ENCODE data around the gene OR2V1. TPM values are rescaled to one million over a fixed set of nuclear protein-coding genes. Genes with fewer than 3 reads are reported as not detected.

The OR2V1 gene
- total RNA-seq, 4 donors from 2014 or later, result not detected

- Histone ChIP-seq H3K27ac (no peak overlapping the region), H3K27me3 (peaks cover 16% of the 10 kb centered on the region), H3K4me1 (peaks cover 3% of the 10 kb centered on the region), H3K9me3 (no peaks in the 10 kb centered on the region), H3K4me3 (no peak overlapping the region), H3K36me3 (no peaks in the 10 kb centered on the region)
- DNase-seq (ENCODE audit: low spot score in 2 of 2), result no peak
- TF ChIP-seq EP300 (IDR thresholded peaks at IDR 0.05), result no peak
- no peak for TF ChIP-seq CTCF (IDR thresholded peaks at IDR 0.05)
- TF ChIP-seq POLR2AphosphoS5 (IDR thresholded peaks at IDR 0.05), result no peak
- TF ChIP-seq POLR2A (IDR thresholded peaks at IDR 0.05), result no peak
- WGBS, result 20% methylated on average over 3 of the region's 3 CpGs
These were observed 25.8 kb upstream of the OR2V1 start for GRCh38 chr5:181156758-181157157.

GRCh38 chr5:181153814-181154213, 22.8 kb upstream of the OR2V1 start:
- no peak for DNase-seq (ENCODE audit: low spot score in 2 of 2)
- 90% methylated on average over 5 of the region's 5 CpGs for WGBS
- no peaks in the 10 kb centered on the region for H3K36me3 ChIP-seq

GRCh38 chr5:181152406-181152805, 21.4 kb upstream of the OR2V1 start:
- DNase-seq (ENCODE audit: low spot score in 2 of 2), result no peak
- Histone ChIP-seq H3K4me1 (peaks cover 15% of the 10 kb centered on the region), H3K27me3 (peaks cover 39% of the 10 kb centered on the region), H3K9me3 (no peaks in the 10 kb centered on the region), H3K4me3 (no peak overlapping the region), H3K36me3 (no peaks in the 10 kb centered on the region), H3K27ac (no peak overlapping the region)
- TF ChIP-seq POLR2A (IDR thresholded peaks at IDR 0.05) (no peak), POLR2AphosphoS5 (IDR thresholded peaks at IDR 0.05) (no peak), EP300 (IDR thresholded peaks at IDR 0.05) (no peak), CTCF (IDR thresholded peaks at IDR 0.05) (no peak)
- 81% methylated on average over 9 of the region's 9 CpGs for WGBS

More at GRCh38 chr5:181153814-181154213, 22.8 kb upstream of the OR2V1 start:
- Histone ChIP-seq H3K9me3 (no peaks in the 10 kb centered on the region), H3K27ac (no peak overlapping the region), H3K27me3 (peaks cover 32% of the 10 kb centered on the region), H3K4me3 (no peak overlapping the region), H3K4me1 (peaks cover 12% of the 10 kb centered on the region)
- TF ChIP-seq POLR2A (IDR thresholded peaks at IDR 0.05), result no peak
- TF ChIP-seq POLR2AphosphoS5 (IDR thresholded peaks at IDR 0.05), result no peak
- TF ChIP-seq CTCF (IDR thresholded peaks at IDR 0.05), result no peak
- TF ChIP-seq EP300 (IDR thresholded peaks at IDR 0.05), result no peak

GRCh38 chr5:181151146-181151545, 20.2 kb upstream of the OR2V1 start:
- H3K4me1 ChIP-seq, result peaks cover 15% of the 10 kb centered on the region
- no peak for DNase-seq (ENCODE audit: low spot score in 2 of 2)
- WGBS, result 39% methylated on average over 9 of the region's 9 CpGs
- no peak overlapping the region for H3K4me3 ChIP-seq
- peaks cover 40% of the 10 kb centered on the region for H3K27me3 ChIP-seq
- no peaks in the 10 kb centered on the region for H3K9me3 ChIP-seq
- TF ChIP-seq CTCF (IDR thresholded peaks at IDR 0.05), result no peak
- no peak for TF ChIP-seq POLR2A (IDR thresholded peaks at IDR 0.05)
- TF ChIP-seq EP300 (IDR thresholded peaks at IDR 0.05), result no peak
- TF ChIP-seq POLR2AphosphoS5 (IDR thresholded peaks at IDR 0.05), result no peak
- H3K27ac ChIP-seq, result no peak overlapping the region
- no peaks in the 10 kb centered on the region for H3K36me3 ChIP-seq

- Histone ChIP-seq H3K9me3 (no peaks in the 10 kb centered on the region), H3K36me3 (no peaks in the 10 kb centered on the region), H3K27me3 (peaks cover 43% of the 10 kb centered on the region), H3K4me3 (no peak overlapping the region), H3K4me1 (peaks cover 15% of the 10 kb centered on the region), H3K27ac (peak overlapping the region; percentile 47)
- TF ChIP-seq POLR2A (IDR thresholded peaks at IDR 0.05) (no peak), POLR2AphosphoS5 (IDR thresholded peaks at IDR 0.05) (no peak), EP300 (IDR thresholded peaks at IDR 0.05) (no peak), CTCF (IDR thresholded peaks at IDR 0.05) (no peak)
- WGBS, result 67% methylated on average over 14 of the region's 14 CpGs
- no peak for DNase-seq (ENCODE audit: low spot score in 2 of 2)
These were observed 19.1 kb upstream of the OR2V1 start for GRCh38 chr5:181149806-181150733.

Measured in suprapubic skin (tissue), 4 donors.